ENCODE measurements around the gene PPP3CA.

PPP3CA gene

GRCh38 chr4:100977746-100978397 lies 369.5 kb downstream of the PPP3CA start:
- H3K4me3 ChIP-seq (ENCODE audit: low read length): no peak overlapping the region
- DNase-seq (ENCODE audit: low read depth): peak; percentile 15
- no peak for TF ChIP-seq CTCF (IDR thresholded peaks at IDR 0.05; ENCODE audit: insufficient read depth, low read depth, low read length, missing control alignments)

- H3K4me3 ChIP-seq (ENCODE audit: low read length): no peak overlapping the region
- no peak for TF ChIP-seq CTCF (IDR thresholded peaks at IDR 0.05; ENCODE audit: insufficient read depth, low read depth, low read length, missing control alignments)
- no peak for DNase-seq (ENCODE audit: low read depth)
Observed at GRCh38 chr4:100977274-100977673, 370.1 kb downstream of the PPP3CA start.

All from epithelial cell of esophagus (primary cell).